HG02981 (cell line): ENCODE data around the gene RBKS.
"Not testable (repeated sequence)": the region's sequence is repeated elsewhere in the genome, so short reads cannot be mapped to it uniquely, and the experiment has no call there.

ENCODE experiments used
- ATAC-seq: cut with Tn5 transposase; IDR thresholded peaks from one replicate; pipeline ENCODE4 v1.9.1; 2021; ENCODE audit warnings: mild to moderate bottlenecking, moderate library complexity; ENCODE audit not compliant: unreplicated experiment

RBKS gene

GRCh38 chr2:27771202-27771547 is 119.0 kb downstream of the RBKS start:
- no peak for ATAC-seq

- no peak for ATAC-seq
These were observed 123.9 kb downstream of the RBKS start for GRCh38 chr2:27766287-27766661.

- no peak for ATAC-seq
These were observed 124.4 kb downstream of the RBKS start for GRCh38 chr2:27765621-27766286.

GRCh38 chr2:27764526-27764925 is 125.7 kb downstream of the RBKS start:
- not testable (repeated sequence) for ATAC-seq

- ATAC-seq, result no peak
These were observed 126.3 kb downstream of the RBKS start for GRCh38 chr2:27763907-27764267.

GRCh38 chr2:27762951-27763906 is 127.0 kb downstream of the RBKS start:
- no peak for ATAC-seq

- ATAC-seq, result no peak
These were observed 133.4 kb downstream of the RBKS start for GRCh38 chr2:27756544-27757498.

GRCh38 chr2:27756091-27756490 is 134.1 kb downstream of the RBKS start:
- no peak for ATAC-seq

GRCh38 chr2:27754831-27755230 is 135.4 kb downstream of the RBKS start:
- no peak for ATAC-seq

GRCh38 chr2:27754138-27754588 is 136.0 kb downstream of the RBKS start:
- peak; percentile 51 for ATAC-seq

GRCh38 chr2:27752551-27753237 is 137.5 kb downstream of the RBKS start:
- ATAC-seq, result no peak

- ATAC-seq, result no peak
These were observed 138.8 kb downstream of the RBKS start for GRCh38 chr2:27751377-27751776.

- ATAC-seq, result not testable (repeated sequence)
These were observed 141.2 kb downstream of the RBKS start for GRCh38 chr2:27748803-27749554.

- ATAC-seq, result no peak
These were observed 142.3 kb downstream of the RBKS start for GRCh38 chr2:27747827-27748352.

GRCh38 chr2:27746325-27746724 is 143.9 kb downstream of the RBKS start:
- no peak for ATAC-seq

GRCh38 chr2:27745494-27745893 is 144.7 kb downstream of the RBKS start:
- not testable (repeated sequence) for ATAC-seq

GRCh38 chr2:27742571-27742970 is 147.6 kb downstream of the RBKS start:
- ATAC-seq, result no peak

GRCh38 chr2:27741673-27742072 is 148.5 kb downstream of the RBKS start:
- ATAC-seq, result no peak

GRCh38 chr2:27739058-27739373 is 151.2 kb downstream of the RBKS start:
- ATAC-seq, result no peak
